WTC11 (cell line): ENCODE measurements around the gene STK32C. TPM values are rescaled to one million over a fixed set of nuclear protein-coding genes. Genes with fewer than 3 reads are reported as not detected.

Experiments used
- ATAC-seq: fragments of 200-7000 bp; cut with Tn5 transposase; 2 replicates; pipeline ENCODE4 v1.10.0; 2021; ENCODE audit warnings: mild to moderate bottlenecking, moderate library complexity
- CTCF ChIA-PET: fragments of 300-600 bp; sonication (Branson Sonifier 250); formaldehyde crosslinking; loops from one replicate; lab custom pipeline; 2021; ENCODE audit warnings: antibody characterized with exemption; lab: Charles Lee
- POLR2A ChIA-PET: fragments of 350-600 bp; sonication (Branson Sonifier 250); formaldehyde crosslinking; loops from one replicate; lab custom pipeline; 2021; ENCODE audit warnings: antibody characterized with exemption; lab: Charles Lee
- DNase-seq: peaks from one replicate; pipeline ENCODE4 v3.0.0; 2021; ENCODE audit warnings: low spot score
- H3K27ac Mint-ChIP-seq: 2 replicates; pipeline ENCODE4 v1.8.0; 2021; ENCODE audit warnings: mixed read lengths
- H3K27me3 Mint-ChIP-seq: 2 replicates; pipeline ENCODE4 v1.8.0; 2021; ENCODE audit warnings: low read depth, mild to moderate bottlenecking, moderate library complexity, mixed read lengths
- H3K36me3 Mint-ChIP-seq: 2 replicates; pipeline ENCODE4 v1.8.0; 2021; ENCODE audit warnings: mixed read lengths
- H3K4me1 Mint-ChIP-seq: 2 replicates; pipeline ENCODE4 v1.8.0; 2022; ENCODE audit warnings: mixed read lengths
- H3K4me3 Mint-ChIP-seq: 2 replicates; pipeline ENCODE4 v1.8.0; 2021; ENCODE audit warnings: mild to moderate bottlenecking, moderate library complexity, mixed read lengths
- H3K9me3 Mint-ChIP-seq: 2 replicates; pipeline ENCODE4 v1.8.0; 2021; ENCODE audit warnings: mixed read lengths
- GRHL2 ChIP-seq: fragments of 250-450 bp; sonication (Bioruptor Pico); IDR thresholded peaks from 2 replicates; pipeline ENCODE4 v1.8.0; 2022; ENCODE audit warnings: mild to moderate bottlenecking, moderate library complexity; ENCODE audit not compliant: insufficient replicate concordance, severe bottlenecking
- JAZF1 ChIP-seq: fragments of 250-450 bp; sonication (Bioruptor Pico); IDR thresholded peaks from 2 replicates; pipeline ENCODE4 v1.9.0; 2021; ENCODE audit warnings: moderate library complexity, mild to moderate bottlenecking, inconsistent platforms
- OVOL2 ChIP-seq: fragments of 250-450 bp; sonication (Bioruptor Pico); IDR thresholded peaks from 2 replicates; pipeline ENCODE4 v1.9.0; 2021; ENCODE audit warnings: mild to moderate bottlenecking, borderline replicate concordance
- PRRX2 ChIP-seq: fragments of 250-450 bp; sonication (Bioruptor Pico); IDR thresholded peaks from 2 replicates; pipeline ENCODE4 v1.8.0; 2021; ENCODE audit warnings: mild to moderate bottlenecking
- ZNF121 ChIP-seq: sonication (generic); formaldehyde crosslinking; IDR thresholded peaks from 2 replicates; pipeline ENCODE4 v1.8.0; 2023; ENCODE audit warnings: missing genetic modification reagents
- ZNF263 ChIP-seq: sonication (generic); formaldehyde crosslinking; IDR thresholded peaks from 2 replicates; pipeline ENCODE4 v1.8.1; 2022; ENCODE audit warnings: low read depth, mild to moderate bottlenecking, moderate library complexity, missing genetic modification reagents
- ZNF396 ChIP-seq: fragments of 250-450 bp; sonication (Bioruptor Pico); IDR thresholded peaks from 2 replicates; pipeline ENCODE4 v1.8.0; 2021; ENCODE audit warnings: mild to moderate bottlenecking, moderate library complexity, borderline replicate concordance
- total RNA-seq: library from RNA; stranded (reverse); gene quantifications from 3 replicates; pipeline ENCODE4 v1.2.3, GENCODE V29; 2021
- TF ChIP-seq, protein P1 (sequence below): sonication (generic); formaldehyde crosslinking; IDR thresholded peaks from 2 replicates; pipeline ENCODE4 v1.8.1; 2023; ENCODE audit warnings: mild to moderate bottlenecking, missing genetic modification reagents, moderate library complexity
- TF ChIP-seq, protein P2 (sequence below): sonication (generic); formaldehyde crosslinking; IDR thresholded peaks from 2 replicates; pipeline ENCODE4 v1.8.0; 2023; ENCODE audit warnings: missing genetic modification reagents
- TF ChIP-seq, protein P3 (sequence below): sonication (generic); formaldehyde crosslinking; IDR thresholded peaks from 2 replicates; pipeline ENCODE4 v1.8.1; 2023; ENCODE audit warnings: mild to moderate bottlenecking, missing genetic modification reagents
- TF ChIP-seq, protein P4 (sequence below): sonication (generic); formaldehyde crosslinking; IDR thresholded peaks from 2 replicates; pipeline ENCODE4 v1.8.0; 2022; ENCODE audit warnings: mild to moderate bottlenecking, missing genetic modification reagents
- TF ChIP-seq, protein P5 (sequence below): fragments of 200-600 bp; IDR thresholded peaks from 2 replicates; pipeline ENCODE4 v1.8.0; 2022; ENCODE audit warnings: antibody characterized with exemption
- TF ChIP-seq, protein P6 (sequence below): fragments of 250-450 bp; sonication (Bioruptor Pico); IDR thresholded peaks from 2 replicates; pipeline ENCODE4 v1.9.0; 2021; ENCODE audit warnings: moderate library complexity, mild to moderate bottlenecking, inconsistent platforms, borderline replicate concordance

The STK32C gene
- total RNA-seq, 1 experiment from 2014 or later: 20.7 TPM

DNA sequence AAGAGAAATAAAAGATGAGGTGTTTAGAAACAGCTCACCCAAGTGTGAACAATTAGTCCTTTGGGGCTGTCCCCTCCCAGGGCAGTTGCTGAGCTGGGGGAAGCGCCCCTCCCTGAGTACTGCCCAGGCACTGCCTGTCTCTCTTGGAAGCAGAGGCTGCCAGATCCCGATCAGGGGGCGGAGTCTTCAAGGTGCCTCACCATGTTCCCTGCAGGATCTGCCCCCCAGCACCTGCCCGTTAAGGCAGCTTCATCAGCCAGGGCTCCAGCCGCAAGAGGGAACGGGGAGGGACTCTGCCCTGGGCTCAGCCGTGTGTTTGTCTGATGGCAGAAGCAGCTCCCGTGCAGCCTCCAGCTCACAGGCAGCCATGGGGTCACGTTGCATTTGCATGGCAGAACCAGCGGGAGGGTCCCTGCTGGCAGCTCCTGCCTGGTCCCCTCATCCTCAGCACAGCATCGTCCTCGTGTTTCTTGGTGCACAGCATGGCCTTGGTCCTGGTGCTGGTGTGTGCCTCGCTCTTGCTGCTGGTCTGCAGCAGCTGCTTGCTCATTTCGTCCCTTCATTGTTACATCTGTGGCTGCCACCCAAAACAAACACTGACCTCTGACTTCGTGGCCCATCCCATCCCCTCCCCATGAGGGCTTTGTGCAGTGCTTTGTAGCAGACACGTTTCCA is 131.7 kb downstream of the STK32C start:
- DNase-seq: peak; percentile 41
- Mint-ChIP-seq H3K9me3 (peaks cover 5% of the 10 kb centered on the region), H3K4me1 (peaks cover 19% of the 10 kb centered on the region), H3K27ac (no peak overlapping the region), H3K4me3 (no peak overlapping the region; the same call in 1 of the 2 replicates), H3K27me3 (peaks cover 20% of the 10 kb centered on the region)
- CTCF ChIA-PET: interaction anchor here (0.8 to 2.3 kb wide), 6 partner anchors 9 to 185 kb away, joined by 3 to 6 read pairs (median 4); no protein-coding TSS in a partner anchor
- TF ChIP-seq, protein P1, sequence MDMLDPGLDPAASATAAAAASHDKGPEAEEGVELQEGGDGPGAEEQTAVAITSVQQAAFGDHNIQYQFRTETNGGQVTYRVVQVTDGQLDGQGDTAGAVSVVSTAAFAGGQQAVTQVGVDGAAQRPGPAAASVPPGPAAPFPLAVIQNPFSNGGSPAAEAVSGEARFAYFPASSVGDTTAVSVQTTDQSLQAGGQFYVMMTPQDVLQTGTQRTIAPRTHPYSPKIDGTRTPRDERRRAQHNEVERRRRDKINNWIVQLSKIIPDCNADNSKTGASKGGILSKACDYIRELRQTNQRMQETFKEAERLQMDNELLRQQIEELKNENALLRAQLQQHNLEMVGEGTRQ (CRISPR knock-in tag): 0 out of 2 replicates have a peak, but pooled peaks have one; percentile 31
- TF ChIP-seq, protein P2, sequence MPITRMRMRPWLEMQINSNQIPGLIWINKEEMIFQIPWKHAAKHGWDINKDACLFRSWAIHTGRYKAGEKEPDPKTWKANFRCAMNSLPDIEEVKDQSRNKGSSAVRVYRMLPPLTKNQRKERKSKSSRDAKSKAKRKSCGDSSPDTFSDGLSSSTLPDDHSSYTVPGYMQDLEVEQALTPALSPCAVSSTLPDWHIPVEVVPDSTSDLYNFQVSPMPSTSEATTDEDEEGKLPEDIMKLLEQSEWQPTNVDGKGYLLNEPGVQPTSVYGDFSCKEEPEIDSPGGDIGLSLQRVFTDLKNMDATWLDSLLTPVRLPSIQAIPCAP (CRISPR knock-in tag): no peak
- TF ChIP-seq, all 79 proteins: peak for 1
- peaks cover 5% of the 10 kb centered on the region for H3K36me3 Mint-ChIP-seq
- POLR2A ChIA-PET: interaction anchor here (1.0 kb wide), 1 partner anchor 33 kb away, joined by 3 read pairs; no protein-coding TSS in a partner anchor
- ATAC-seq: peak; percentile 77

DNA sequence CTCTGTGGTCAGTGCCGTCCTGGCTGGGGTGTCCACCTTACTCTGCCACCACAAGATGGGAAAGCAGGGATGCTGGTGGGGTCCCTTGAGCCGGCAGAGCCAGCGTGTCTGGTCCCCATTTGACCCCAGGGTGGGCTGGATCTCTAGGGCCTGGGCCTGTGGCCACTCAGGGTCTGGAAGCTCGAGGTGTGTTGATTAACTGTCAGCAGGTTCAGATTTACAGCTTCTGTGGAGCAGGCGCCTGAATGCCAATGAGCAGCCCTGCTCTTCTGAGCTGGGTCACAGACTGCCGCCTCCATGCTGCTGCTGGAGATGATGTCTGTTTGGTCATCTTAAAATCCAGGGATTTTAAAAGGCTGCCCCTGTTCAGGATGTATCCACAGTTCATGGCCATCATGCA is 132.3 kb downstream of the STK32C start:
- no peak overlapping the region for H3K27ac Mint-ChIP-seq
- ATAC-seq (no peak), DNase-seq (peak; percentile 4)
- ChIA-PET CTCF (interaction anchor here (0.8 to 2.3 kb wide), 6 partner anchors 10 to 185 kb away, joined by 3 to 6 read pairs (median 4); no protein-coding TSS in a partner anchor), POLR2A (interaction anchor here (1.0 kb wide), 1 partner anchor 32 kb away, joined by 3 read pairs; no protein-coding TSS in a partner anchor)
- peaks cover 20% of the 10 kb centered on the region for H3K27me3 Mint-ChIP-seq
- H3K36me3 Mint-ChIP-seq: peaks cover 5% of the 10 kb centered on the region
- TF ChIP-seq, protein P3, sequence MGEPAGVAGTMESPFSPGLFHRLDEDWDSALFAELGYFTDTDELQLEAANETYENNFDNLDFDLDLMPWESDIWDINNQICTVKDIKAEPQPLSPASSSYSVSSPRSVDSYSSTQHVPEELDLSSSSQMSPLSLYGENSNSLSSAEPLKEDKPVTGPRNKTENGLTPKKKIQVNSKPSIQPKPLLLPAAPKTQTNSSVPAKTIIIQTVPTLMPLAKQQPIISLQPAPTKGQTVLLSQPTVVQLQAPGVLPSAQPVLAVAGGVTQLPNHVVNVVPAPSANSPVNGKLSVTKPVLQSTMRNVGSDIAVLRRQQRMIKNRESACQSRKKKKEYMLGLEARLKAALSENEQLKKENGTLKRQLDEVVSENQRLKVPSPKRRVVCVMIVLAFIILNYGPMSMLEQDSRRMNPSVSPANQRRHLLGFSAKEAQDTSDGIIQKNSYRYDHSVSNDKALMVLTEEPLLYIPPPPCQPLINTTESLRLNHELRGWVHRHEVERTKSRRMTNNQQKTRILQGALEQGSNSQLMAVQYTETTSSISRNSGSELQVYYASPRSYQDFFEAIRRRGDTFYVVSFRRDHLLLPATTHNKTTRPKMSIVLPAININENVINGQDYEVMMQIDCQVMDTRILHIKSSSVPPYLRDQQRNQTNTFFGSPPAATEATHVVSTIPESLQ (CRISPR knock-in tag): no peak
- TF ChIP-seq PRRX2 (CRISPR knock-in tag): no peak
- TF ChIP-seq, protein P4, sequence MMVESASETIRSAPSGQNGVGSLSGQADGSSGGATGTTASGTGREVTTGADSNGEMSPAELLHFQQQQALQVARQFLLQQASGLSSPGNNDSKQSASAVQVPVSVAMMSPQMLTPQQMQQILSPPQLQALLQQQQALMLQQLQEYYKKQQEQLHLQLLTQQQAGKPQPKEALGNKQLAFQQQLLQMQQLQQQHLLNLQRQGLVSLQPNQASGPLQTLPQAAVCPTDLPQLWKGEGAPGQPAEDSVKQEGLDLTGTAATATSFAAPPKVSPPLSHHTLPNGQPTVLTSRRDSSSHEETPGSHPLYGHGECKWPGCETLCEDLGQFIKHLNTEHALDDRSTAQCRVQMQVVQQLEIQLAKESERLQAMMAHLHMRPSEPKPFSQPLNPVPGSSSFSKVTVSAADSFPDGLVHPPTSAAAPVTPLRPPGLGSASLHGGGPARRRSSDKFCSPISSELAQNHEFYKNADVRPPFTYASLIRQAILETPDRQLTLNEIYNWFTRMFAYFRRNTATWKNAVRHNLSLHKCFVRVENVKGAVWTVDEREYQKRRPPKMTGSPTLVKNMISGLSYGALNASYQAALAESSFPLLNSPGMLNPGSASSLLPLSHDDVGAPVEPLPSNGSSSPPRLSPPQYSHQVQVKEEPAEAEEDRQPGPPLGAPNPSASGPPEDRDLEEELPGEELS: no peak
- TF ChIP-seq ZNF263: no peak
- no peak for TF ChIP-seq GRHL2 (CRISPR knock-in tag)
- TF ChIP-seq, protein P5, sequence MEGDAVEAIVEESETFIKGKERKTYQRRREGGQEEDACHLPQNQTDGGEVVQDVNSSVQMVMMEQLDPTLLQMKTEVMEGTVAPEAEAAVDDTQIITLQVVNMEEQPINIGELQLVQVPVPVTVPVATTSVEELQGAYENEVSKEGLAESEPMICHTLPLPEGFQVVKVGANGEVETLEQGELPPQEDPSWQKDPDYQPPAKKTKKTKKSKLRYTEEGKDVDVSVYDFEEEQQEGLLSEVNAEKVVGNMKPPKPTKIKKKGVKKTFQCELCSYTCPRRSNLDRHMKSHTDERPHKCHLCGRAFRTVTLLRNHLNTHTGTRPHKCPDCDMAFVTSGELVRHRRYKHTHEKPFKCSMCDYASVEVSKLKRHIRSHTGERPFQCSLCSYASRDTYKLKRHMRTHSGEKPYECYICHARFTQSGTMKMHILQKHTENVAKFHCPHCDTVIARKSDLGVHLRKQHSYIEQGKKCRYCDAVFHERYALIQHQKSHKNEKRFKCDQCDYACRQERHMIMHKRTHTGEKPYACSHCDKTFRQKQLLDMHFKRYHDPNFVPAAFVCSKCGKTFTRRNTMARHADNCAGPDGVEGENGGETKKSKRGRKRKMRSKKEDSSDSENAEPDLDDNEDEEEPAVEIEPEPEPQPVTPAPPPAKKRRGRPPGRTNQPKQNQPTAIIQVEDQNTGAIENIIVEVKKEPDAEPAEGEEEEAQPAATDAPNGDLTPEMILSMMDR: no peak
- TF ChIP-seq ZNF121 (CRISPR knock-in tag): no peak
- no peak for TF ChIP-seq OVOL2 (CRISPR knock-in tag)
- no peak for TF ChIP-seq JAZF1 (CRISPR knock-in tag)
- no peak for TF ChIP-seq ZNF396
- TF ChIP-seq, protein P6, sequence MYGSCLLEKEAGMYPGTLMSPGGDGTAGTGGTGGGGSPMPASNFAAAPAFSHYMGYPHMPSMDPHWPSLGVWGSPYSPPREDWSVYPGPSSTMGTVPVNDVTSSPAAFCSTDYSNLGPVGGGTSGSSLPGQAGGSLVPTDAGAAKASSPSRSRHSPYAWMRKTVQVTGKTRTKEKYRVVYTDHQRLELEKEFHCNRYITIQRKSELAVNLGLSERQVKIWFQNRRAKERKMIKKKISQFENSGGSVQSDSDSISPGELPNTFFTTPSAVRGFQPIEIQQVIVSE (CRISPR knock-in tag): no peak
- peaks cover 19% of the 10 kb centered on the region for H3K4me1 Mint-ChIP-seq
- no peak overlapping the region; the same call in 1 of the 2 replicates for H3K4me3 Mint-ChIP-seq
- H3K9me3 Mint-ChIP-seq: peaks cover 5% of the 10 kb centered on the region
